Inferior parietal cortex (tissue), 1 donor: ENCODE measurements around the gene RPL6.

Source experiments
- DNase-seq: peaks from one replicate; pipeline ENCODE4 v3.0.0-alpha.2; 2016; ENCODE audit errors: extremely low spot score

RPL6 gene

DNA sequence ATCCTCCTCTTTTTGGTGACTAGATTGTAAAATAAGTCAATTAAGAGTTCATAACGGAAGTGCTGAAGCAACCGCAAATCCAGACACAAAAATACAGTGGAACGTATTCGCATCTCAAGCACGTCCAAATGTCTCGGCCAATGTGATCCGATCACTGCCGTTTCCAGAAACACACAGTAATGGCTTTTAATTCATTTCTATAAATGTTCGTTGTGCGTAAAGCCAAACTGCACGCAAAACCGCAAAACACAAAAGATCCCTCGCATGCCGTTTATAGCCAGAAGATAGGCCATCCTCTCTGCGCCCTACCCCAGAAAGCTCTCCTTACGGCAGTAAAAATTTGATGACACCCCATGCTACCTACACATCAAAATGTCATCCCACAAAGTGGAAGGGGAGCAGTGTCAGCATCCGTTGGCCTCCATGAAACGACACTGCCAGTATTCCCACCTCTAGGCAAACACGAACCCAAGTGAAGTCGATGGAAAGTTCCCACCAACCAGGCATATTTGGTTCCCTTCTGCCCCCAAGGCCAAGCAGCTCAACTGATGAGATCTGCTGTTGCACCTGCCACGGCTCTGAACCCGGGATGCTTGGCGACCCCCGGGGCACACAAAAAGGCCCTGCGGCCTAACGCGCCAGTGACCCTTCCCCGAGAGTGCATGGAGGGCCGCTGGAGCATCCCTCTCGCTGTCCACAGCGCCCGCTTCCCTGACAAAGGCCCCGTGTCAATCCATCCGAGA, 28.6 kb downstream of the RPL6 start:
- DNase-seq, result peak; percentile 32

- DNase-seq, result no peak
Measured at GRCh38 chr12:112375105-112375504, 34.3 kb downstream of the RPL6 start.

DNA sequence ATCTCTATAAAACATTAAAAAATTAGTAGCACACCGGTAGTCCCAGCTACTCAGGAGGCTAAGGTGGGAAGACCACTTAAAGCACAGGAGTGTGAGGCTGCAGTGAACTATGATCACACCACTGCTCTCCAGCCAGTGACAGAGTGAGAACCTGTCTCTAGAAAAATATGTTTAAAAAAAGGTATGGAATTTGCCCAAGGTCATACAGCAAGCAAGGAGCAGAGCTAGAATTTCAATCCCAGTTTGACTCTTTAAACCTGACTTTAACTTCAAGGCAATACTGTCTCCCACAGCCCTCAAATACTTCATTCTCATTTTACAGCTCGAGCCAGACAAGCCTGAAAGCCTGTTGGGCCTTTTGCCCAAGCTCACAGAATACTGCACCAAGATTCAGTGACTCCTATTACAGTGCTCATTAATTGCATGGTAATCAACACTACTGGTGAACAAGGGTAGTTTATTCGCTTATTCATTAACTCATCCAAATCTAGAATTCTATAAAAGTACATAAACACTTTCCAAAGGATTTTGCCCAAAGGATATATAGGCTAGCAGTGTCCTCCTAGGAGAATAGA, 35.2 kb downstream of the RPL6 start:
- no peak for DNase-seq

GRCh38 chr12:112370868-112371510, 38.4 kb downstream of the RPL6 start:
- DNase-seq, result no peak

GRCh38 chr12:112370199-112370598, 39.2 kb downstream of the RPL6 start:
- DNase-seq, result no peak

DNA sequence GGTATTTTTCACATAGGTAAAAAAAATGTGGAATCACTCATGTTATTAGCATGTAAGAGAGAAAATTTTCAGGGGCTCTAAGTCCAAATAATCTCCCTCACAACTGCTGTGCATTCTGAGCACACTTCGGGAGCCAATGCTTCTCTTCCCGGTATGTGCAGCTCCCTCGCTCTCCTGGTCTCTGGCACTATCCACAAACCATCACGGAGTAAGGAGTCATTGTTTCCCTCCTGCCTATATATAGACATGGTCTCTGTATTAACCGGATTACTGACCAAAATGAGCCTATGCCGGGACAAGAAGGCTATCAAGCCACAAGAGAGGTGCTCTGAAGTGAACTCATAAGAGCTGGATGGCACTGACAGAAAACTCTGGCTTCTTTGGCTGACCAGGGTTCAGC, 40.5 kb downstream of the RPL6 start:
- no peak for DNase-seq

GRCh38 chr12:112367965-112368364, 41.4 kb downstream of the RPL6 start:
- no peak for DNase-seq

DNA sequence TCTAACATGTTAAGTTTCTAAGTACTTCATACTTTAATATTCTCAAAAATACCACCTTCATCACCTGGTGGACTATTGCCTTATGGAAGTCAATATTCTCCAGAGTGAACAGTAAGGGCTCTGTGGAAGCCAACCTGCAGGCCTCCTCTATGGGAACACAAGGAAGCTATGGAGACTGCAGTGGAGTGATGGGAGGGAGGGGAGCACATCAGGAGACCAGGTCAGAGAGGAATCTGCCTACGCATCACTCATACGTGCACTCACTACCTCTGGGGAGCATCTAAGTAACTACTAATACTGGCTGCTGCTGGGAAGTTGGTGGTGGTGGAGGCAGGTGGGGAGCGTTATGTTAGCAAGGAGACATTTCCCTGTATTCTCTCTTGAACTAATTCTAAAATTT, 47.1 kb downstream of the RPL6 start:
- DNase-seq, result no peak

GRCh38 chr12:112361271-112361670, 48.1 kb downstream of the RPL6 start:
- DNase-seq, result no peak

GRCh38 chr12:112359290-112359689, 50.1 kb downstream of the RPL6 start:
- no peak for DNase-seq

GRCh38 chr12:112357214-112357613, 52.2 kb downstream of the RPL6 start:
- DNase-seq, result no peak
